Activated CD8-positive, alpha-beta memory T cell treated with anti-CD3 and anti-CD28 coated beads, Interleukin-2, amount 50 U/mL, for 24 hours (primary cell): Measurements from ENCODE around the gene NLN.
"Not testable (repeated sequence)": the region's sequence is repeated elsewhere in the genome, so short reads cannot be mapped to it uniquely, and the experiment has no call there.

Experiments
- DNase-seq: peaks from one replicate; pipeline ENCODE4 v3.0.0-alpha.2; 2020; ENCODE audit errors: extremely low read depth

The NLN gene

GRCh38 chr5:65732046-65732445, 10.0 kb downstream of the NLN start:
- not testable (repeated sequence) for DNase-seq

- DNase-seq, result not testable (repeated sequence)
Measured at GRCh38 chr5:65734196-65734775, 12.3 kb downstream of the NLN start.

- DNase-seq, result no peak
Measured at GRCh38 chr5:65734921-65735320, 12.9 kb downstream of the NLN start.

GRCh38 chr5:65736011-65736410, 14.0 kb downstream of the NLN start:
- no peak for DNase-seq

GRCh38 chr5:65737842-65738241, 15.8 kb downstream of the NLN start:
- no peak for DNase-seq

GRCh38 chr5:65738305-65738704, 16.3 kb downstream of the NLN start:
- DNase-seq, result no peak

- DNase-seq, result no peak
Measured at GRCh38 chr5:65739162-65739561, 17.2 kb downstream of the NLN start.

- DNase-seq, result no peak
Measured at GRCh38 chr5:65742565-65743231, 20.7 kb downstream of the NLN start.

- DNase-seq, result no peak
Measured at GRCh38 chr5:65749221-65749844, 27.3 kb downstream of the NLN start.

- no peak for DNase-seq
Measured at GRCh38 chr5:65749956-65750355, 28.0 kb downstream of the NLN start.

GRCh38 chr5:65750938-65751337, 28.9 kb downstream of the NLN start:
- no peak for DNase-seq

- no peak for DNase-seq
Measured at GRCh38 chr5:65753189-65753588, 31.2 kb downstream of the NLN start.

- DNase-seq, result no peak
Measured at GRCh38 chr5:65758546-65759144, 36.6 kb downstream of the NLN start.

GRCh38 chr5:65760504-65761275, 38.7 kb downstream of the NLN start:
- no peak for DNase-seq

- DNase-seq, result no peak
Measured at GRCh38 chr5:65762234-65762633, 40.2 kb downstream of the NLN start.

- DNase-seq, result no peak
Measured at GRCh38 chr5:65765582-65765981, 43.6 kb downstream of the NLN start.

GRCh38 chr5:65766175-65766574, 44.2 kb downstream of the NLN start:
- no peak for DNase-seq

- DNase-seq, result no peak
Measured at GRCh38 chr5:65766781-65767180, 44.8 kb downstream of the NLN start.

- no peak for DNase-seq
Measured at GRCh38 chr5:65767565-65767964, 45.6 kb downstream of the NLN start.

GRCh38 chr5:65768723-65769346, 46.8 kb downstream of the NLN start:
- DNase-seq, result no peak

GRCh38 chr5:65769539-65769938, 47.5 kb downstream of the NLN start:
- no peak for DNase-seq

- DNase-seq, result no peak
Measured at GRCh38 chr5:65771266-65771665, 49.3 kb downstream of the NLN start.
